ENCODE measurements around the gene ASTN2. TPM values are rescaled to one million over a fixed set of nuclear protein-coding genes. Genes with fewer than 3 reads are reported as not detected.

Gene ASTN2
- polyA plus RNA-seq, 1 donor from 2014 or later: 6.8 TPM

- peaks cover 31% of the 10 kb centered on the region for H3K27me3 ChIP-seq (ENCODE audit: insufficient read depth, low read depth, low read length)
- H4K20me1 ChIP-seq (ENCODE audit: insufficient read depth): no peaks in the 10 kb centered on the region
- H2AFZ ChIP-seq (ENCODE audit: low read depth, low read length): no peak overlapping the region
- peak; percentile 40 for TF ChIP-seq EP300 (conservative IDR thresholded peaks at IDR 0.05; ENCODE audit: poor library complexity, severe bottlenecking)
- TF ChIP-seq CTCF (IDR thresholded peaks at IDR 0.05; ENCODE audit: poor library complexity, severe bottlenecking): peak; percentile 49
- no peak for TF ChIP-seq EZH2 (IDR thresholded peaks at IDR 0.05; ENCODE audit: borderline replicate concordance, insufficient read depth, low read length, poor library complexity, severe bottlenecking)
- TF ChIP-seq REST (IDR thresholded peaks at IDR 0.05; ENCODE audit: borderline replicate concordance): no peak
- TF ChIP-seq RAD21 (conservative IDR thresholded peaks at IDR 0.05): peak; percentile 43
- no peak for TF ChIP-seq TAF1 (IDR thresholded peaks at IDR 0.05; ENCODE audit: low read depth)
- peak; percentile 49 for TF ChIP-seq SMC3 (conservative IDR thresholded peaks at IDR 0.05; ENCODE audit: poor library complexity)
- peak; percentile 56 for TF ChIP-seq MXI1 (conservative IDR thresholded peaks at IDR 0.05; ENCODE audit: poor library complexity, severe bottlenecking)
- peak; percentile 27 for TF ChIP-seq POLR2AphosphoS5 (IDR thresholded peaks at IDR 0.05)
- H3K9ac ChIP-seq (ENCODE audit: low read length): peak overlapping the region; percentile 71
- H3K4me2 ChIP-seq (ENCODE audit: low read length): peak overlapping the region; percentile 81
- H3K27ac ChIP-seq (ENCODE audit: low read length): no peak overlapping the region
- H3K9me2 ChIP-seq (ENCODE audit: insufficient read depth, low read length): no peaks in the 10 kb centered on the region
- H3K4me3 ChIP-seq (ENCODE audit: low read length): peak overlapping the region; percentile 89
- H3K9me3 ChIP-seq (ENCODE audit: low read length): no peaks in the 10 kb centered on the region
- peaks cover 5% of the 10 kb centered on the region for H3F3A ChIP-seq (ENCODE audit: insufficient read depth, low read length, poor library complexity, severe bottlenecking)
- H3K36me3 ChIP-seq (ENCODE audit: insufficient read depth, low read length): no peaks in the 10 kb centered on the region
- no peaks in the 10 kb centered on the region for H3K79me2 ChIP-seq (replicated peaks; ENCODE audit: insufficient read depth, low read length)
These were observed 494 bp downstream of the ASTN2 start for GRCh38 chr9:117414220-117414905.

DNA sequence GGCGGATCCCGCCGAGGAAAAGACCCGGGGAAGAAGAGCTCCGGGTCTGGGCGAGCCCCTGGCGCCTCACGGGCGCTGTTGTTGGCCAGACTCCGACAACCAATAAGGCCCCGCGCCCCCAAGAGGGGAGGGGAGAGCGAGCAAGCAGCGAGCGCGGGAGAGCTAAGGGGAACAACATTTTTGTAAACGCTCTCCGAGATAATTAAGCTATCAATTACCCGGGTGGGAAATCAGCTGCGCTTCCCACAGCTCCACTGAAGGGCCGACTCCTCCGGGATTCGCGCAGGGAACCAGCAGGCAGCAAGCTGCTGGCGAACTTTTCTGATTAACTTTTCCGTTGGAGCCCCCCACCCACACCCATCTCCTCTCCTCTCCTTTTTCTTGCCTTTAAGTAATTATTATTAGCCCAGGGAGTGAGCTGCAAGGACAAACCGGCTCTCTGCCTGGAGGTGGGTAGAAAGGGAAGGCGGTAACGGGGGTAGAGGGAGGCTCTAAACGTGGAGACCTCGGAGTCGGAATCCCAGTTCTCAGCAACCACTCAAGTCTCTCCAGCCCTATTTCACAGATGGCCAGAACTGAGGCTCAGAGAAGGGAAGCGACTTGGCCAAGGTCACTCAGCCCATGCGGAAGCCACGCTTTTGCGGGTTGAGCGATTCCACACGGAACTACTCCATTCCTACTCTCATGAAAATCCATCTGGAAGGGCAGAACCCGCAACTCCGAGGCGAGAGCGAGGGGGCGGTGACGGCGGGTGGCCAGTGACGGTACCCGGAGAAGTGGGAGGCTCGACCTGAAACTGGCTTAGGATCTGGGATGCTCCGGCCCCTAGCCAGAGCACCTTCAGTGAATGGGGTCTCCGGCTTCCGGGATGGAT, 1.3 kb downstream of the ASTN2 start:
- Histone ChIP-seq H3K4me2 (ENCODE audit: low read length) (peak overlapping the region; percentile 81), H2AFZ (ENCODE audit: low read depth, low read length) (no peak overlapping the region), H3K36me3 (ENCODE audit: insufficient read depth, low read length) (no peaks in the 10 kb centered on the region), H3F3A (ENCODE audit: insufficient read depth, low read length, poor library complexity, severe bottlenecking) (peaks cover 5% of the 10 kb centered on the region), H3K79me2 (replicated peaks; ENCODE audit: insufficient read depth, low read length) (no peaks in the 10 kb centered on the region), H3K4me3 (ENCODE audit: low read length) (peak overlapping the region; percentile 89), H3K9me2 (ENCODE audit: insufficient read depth, low read length) (no peaks in the 10 kb centered on the region), H3K9me3 (ENCODE audit: low read length) (no peaks in the 10 kb centered on the region), H3K9ac (ENCODE audit: low read length) (peak overlapping the region; percentile 71), H3K27ac (ENCODE audit: low read length) (no peak overlapping the region), H3K27me3 (ENCODE audit: insufficient read depth, low read depth, low read length) (peaks cover 31% of the 10 kb centered on the region), H4K20me1 (ENCODE audit: insufficient read depth) (no peaks in the 10 kb centered on the region)
- TF ChIP-seq SMC3 (conservative IDR thresholded peaks at IDR 0.05; ENCODE audit: poor library complexity) (peak; percentile 42), MXI1 (conservative IDR thresholded peaks at IDR 0.05; ENCODE audit: poor library complexity, severe bottlenecking) (no peak), REST (IDR thresholded peaks at IDR 0.05; ENCODE audit: borderline replicate concordance) (no peak), EZH2 (IDR thresholded peaks at IDR 0.05; ENCODE audit: borderline replicate concordance, insufficient read depth, low read length, poor library complexity, severe bottlenecking) (no peak), RAD21 (conservative IDR thresholded peaks at IDR 0.05) (peak; percentile 33), EP300 (conservative IDR thresholded peaks at IDR 0.05; ENCODE audit: poor library complexity, severe bottlenecking) (no peak), POLR2AphosphoS5 (IDR thresholded peaks at IDR 0.05) (no peak), TAF1 (IDR thresholded peaks at IDR 0.05; ENCODE audit: low read depth) (no peak), CTCF (IDR thresholded peaks at IDR 0.05; ENCODE audit: poor library complexity, severe bottlenecking) (peak; percentile 44)
